SJCRH30 (cell line): ENCODE results near the gene MAN2A1. TPM values are rescaled to one million over a fixed set of nuclear protein-coding genes. Genes with fewer than 3 reads are reported as not detected.

ENCODE experiments used
- DNase-seq, 2 experiments: peaks; one replicate each; pipeline ENCODE4 v3.0.0-alpha.2; 2015 to 2020
- H3K27ac ChIP-seq: fragments of 250-450 bp; sonication (Bioruptor Pico); 2 replicates; pipeline ENCODE4 v1.5.1; 2020; ENCODE audit warnings: mild to moderate bottlenecking, moderate library complexity
- H3K27me3 ChIP-seq: fragments of 250-450 bp; sonication (Bioruptor Pico); 2 replicates; pipeline ENCODE4 v1.5.1; 2020; ENCODE audit warnings: mild to moderate bottlenecking, moderate library complexity
- H3K36me3 ChIP-seq: fragments of 250-450 bp; sonication (Bioruptor Pico); 2 replicates; pipeline ENCODE4 v1.5.1; 2020; ENCODE audit warnings: mild to moderate bottlenecking, moderate library complexity
- H3K4me1 ChIP-seq: fragments of 250-450 bp; sonication (Bioruptor Pico); 2 replicates; pipeline ENCODE4 v1.5.1; 2020; ENCODE audit warnings: mild to moderate bottlenecking, moderate library complexity
- H3K4me3 ChIP-seq: fragments of 250-450 bp; sonication (Bioruptor Pico); 2 replicates; pipeline ENCODE4 v1.5.1; 2020; ENCODE audit warnings: mild to moderate bottlenecking, moderate library complexity
- H3K9me3 ChIP-seq: fragments of 250-450 bp; sonication (Bioruptor Pico); replicated peaks from 2 replicates; pipeline ENCODE4 v1.5.1; 2020; ENCODE audit warnings: mild to moderate bottlenecking, moderate library complexity
- total RNA-seq: library from RNA; depleted of rRNA; stranded (reverse); fragments of >200 nt; shearing (Covaris generic); gene quantifications from 2 replicates; pipeline ENCODE4 v1.2.3, GENCODE V29; 2014

Gene MAN2A1
- total RNA-seq, 1 experiment from 2014 or later, result 45.8 TPM

DNA sequence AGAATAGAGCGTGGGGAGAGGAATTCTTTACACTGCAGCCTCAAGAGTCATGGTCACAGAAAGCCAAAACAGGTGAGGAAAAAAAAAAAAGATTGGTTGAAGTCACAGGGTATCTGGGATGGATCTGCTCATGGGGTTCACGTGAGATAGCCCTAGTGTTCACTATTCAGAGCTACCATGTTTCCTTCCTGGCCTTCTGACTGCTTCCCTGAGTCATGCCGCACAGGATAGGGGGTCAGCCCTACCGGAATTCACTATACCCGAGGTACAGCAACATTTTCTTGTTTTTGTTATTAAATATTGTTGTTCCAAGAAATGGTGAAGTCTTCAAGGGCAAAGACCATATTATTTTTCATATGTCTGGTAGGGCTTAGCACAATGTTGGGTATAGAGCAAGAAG is 21.5 kb upstream of the MAN2A1 start:
- no peaks in the 10 kb centered on the region for H3K4me1 ChIP-seq
- no peak overlapping the region for H3K4me3 ChIP-seq
- no peaks in the 10 kb centered on the region; the same call in 1 of the 2 replicates for H3K9me3 ChIP-seq
- no peak for DNase-seq
- no peaks in the 10 kb centered on the region for H3K36me3 ChIP-seq
- H3K27ac ChIP-seq, result no peak overlapping the region
- H3K27me3 ChIP-seq, result no peaks in the 10 kb centered on the region

DNA sequence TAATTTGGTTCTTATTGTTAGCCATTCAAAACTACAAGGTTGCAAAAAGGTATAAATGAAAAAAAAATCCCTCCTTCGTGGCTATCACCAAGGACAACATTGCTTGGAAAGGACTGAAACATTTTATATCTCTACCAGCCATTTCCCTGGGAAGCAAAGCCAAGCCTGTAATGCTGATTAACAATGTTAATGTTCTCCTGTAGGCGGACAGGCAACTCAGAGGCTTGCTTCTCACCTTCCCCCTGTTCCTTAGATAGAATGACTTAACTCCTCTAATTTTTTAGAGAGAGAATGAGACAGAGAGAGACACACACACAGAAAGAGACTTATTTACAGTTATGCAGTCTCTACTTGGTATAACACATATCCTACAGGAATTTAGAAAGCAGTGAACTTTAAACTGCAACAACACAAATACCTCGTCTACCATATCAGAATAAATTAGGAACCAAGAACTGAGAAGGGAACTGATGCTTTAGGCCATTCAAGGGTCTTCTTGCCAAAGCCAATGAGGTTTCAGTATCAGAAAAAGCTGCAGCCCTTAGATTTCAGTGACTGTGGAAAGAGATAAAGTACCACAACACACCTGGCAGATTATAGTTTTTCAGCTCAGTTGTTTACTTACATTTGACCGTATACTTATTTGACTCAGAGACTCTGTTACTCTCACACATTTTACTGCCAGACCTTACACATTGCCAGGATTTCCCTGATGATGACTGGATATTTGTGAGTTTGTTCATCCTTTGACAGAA is 20.9 kb upstream of the MAN2A1 start:
- H3K36me3 ChIP-seq, result no peaks in the 10 kb centered on the region
- H3K4me3 ChIP-seq, result no peak overlapping the region
- no peaks in the 10 kb centered on the region for H3K27me3 ChIP-seq
- no peaks in the 10 kb centered on the region for H3K4me1 ChIP-seq
- no peaks in the 10 kb centered on the region; the same call in 1 of the 2 replicates for H3K9me3 ChIP-seq
- DNase-seq, result no peak
- no peak overlapping the region for H3K27ac ChIP-seq

DNA sequence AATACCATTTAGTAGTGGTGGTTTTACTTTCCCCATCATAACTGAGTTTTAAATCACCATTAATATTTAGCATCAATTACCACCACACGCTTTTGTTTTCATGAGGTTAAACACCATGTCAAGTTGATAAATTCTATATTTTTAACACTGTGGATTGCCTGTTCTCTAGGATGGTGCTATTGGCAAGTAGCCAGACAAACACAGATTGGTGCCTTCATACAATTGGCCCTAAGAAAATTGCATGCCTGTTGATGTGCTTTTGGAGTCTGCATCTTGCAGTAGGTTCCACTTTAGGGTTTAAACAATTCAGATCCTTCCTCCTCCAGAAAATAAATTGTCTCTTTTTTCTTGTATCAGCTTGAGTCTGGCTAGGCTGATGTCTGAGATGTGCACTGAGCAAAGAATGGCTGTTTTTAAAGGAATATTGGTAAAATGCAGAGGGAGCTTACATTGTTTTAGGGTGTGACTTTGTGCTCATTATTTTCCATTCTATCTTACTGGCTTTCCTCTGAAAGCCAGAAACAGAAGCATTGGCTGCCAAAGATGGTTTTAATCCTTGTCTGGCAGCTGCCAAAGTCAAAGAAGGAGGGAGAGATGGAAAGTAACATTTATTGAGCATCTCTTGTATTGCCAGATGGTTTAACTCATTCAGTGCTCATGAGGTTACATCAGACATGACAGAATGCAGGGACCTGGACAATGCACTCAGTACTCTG is 19.6 kb upstream of the MAN2A1 start:
- no peak for DNase-seq
- H3K4me3 ChIP-seq, result no peak overlapping the region
- no peak overlapping the region for H3K27ac ChIP-seq
- no peaks in the 10 kb centered on the region for H3K4me1 ChIP-seq
- H3K36me3 ChIP-seq, result no peaks in the 10 kb centered on the region
- H3K27me3 ChIP-seq, result no peaks in the 10 kb centered on the region
- H3K9me3 ChIP-seq, result no peaks in the 10 kb centered on the region; the same call in 1 of the 2 replicates

DNA sequence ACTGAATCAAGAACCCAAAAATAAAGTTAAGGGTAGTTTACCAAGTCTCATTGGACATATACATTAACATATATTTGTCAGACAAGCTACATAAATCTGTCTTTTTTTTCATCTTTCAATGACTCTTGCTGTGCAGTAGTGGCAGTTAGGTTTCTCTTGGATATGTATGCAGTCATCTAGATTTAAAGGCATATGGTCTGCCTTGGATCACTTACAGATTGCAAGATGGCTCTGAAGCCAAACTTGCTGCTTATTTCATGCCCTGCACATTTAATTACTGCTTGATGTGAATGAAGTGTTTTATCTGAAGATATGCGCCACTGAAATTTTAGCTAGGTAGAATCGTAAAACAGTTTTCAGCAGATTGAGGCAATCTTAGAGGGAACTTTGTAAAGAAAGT is 18.6 kb upstream of the MAN2A1 start:
- no peak overlapping the region for H3K27ac ChIP-seq
- no peaks in the 10 kb centered on the region; the same call in 1 of the 2 replicates for H3K9me3 ChIP-seq
- no peak overlapping the region for H3K4me3 ChIP-seq
- no peaks in the 10 kb centered on the region for H3K27me3 ChIP-seq
- H3K4me1 ChIP-seq, result no peaks in the 10 kb centered on the region
- no peak for DNase-seq
- H3K36me3 ChIP-seq, result no peaks in the 10 kb centered on the region

DNA sequence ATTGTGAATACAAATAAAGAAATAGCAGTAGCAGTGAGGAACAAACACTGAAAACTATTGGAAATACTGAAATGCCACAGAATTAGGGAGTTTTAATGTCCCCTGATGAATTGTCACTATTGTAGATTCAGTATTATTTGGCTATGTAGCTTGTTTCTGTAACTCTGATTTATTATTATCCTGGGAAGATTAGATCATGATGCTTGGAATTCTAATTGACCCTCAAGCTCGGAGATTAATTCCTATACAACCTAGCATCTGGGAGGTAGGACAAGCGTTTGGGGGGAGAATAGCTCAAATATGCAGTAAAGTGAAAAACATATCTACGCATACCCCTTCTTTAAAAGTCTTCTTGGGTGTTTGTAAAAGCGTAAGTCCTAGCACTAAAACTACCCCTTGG is 15.1 kb upstream of the MAN2A1 start:
- H3K27me3 ChIP-seq, result no peaks in the 10 kb centered on the region
- no peaks in the 10 kb centered on the region for H3K4me1 ChIP-seq
- no peak for DNase-seq
- no peaks in the 10 kb centered on the region for H3K36me3 ChIP-seq
- H3K27ac ChIP-seq, result no peak overlapping the region
- no peaks in the 10 kb centered on the region for H3K9me3 ChIP-seq
- no peak overlapping the region for H3K4me3 ChIP-seq

DNA sequence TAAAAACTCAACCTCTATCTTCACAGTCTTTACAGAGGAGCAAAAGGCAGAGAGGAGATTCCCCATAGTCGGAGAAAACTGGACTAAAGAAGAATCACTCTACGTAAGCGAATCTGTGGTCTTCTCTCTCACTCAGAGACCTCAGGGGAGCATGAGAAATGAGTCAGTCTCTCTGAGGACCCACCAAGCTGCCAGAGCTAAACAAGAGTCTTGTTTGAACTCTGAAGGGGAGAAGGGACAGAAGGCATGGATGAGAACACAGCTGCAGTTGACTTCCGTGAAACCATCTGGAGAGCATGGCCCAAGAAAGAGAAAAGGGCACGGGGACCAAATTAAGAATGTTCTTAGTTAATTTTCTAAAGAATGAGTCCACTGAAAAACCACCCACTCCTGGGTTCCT is 12.8 kb upstream of the MAN2A1 start:
- no peak for DNase-seq
- H3K27me3 ChIP-seq, result no peaks in the 10 kb centered on the region
- no peaks in the 10 kb centered on the region for H3K9me3 ChIP-seq
- H3K4me3 ChIP-seq, result no peak overlapping the region
- no peak overlapping the region for H3K27ac ChIP-seq
- H3K4me1 ChIP-seq, result no peaks in the 10 kb centered on the region
- no peaks in the 10 kb centered on the region for H3K36me3 ChIP-seq

DNA sequence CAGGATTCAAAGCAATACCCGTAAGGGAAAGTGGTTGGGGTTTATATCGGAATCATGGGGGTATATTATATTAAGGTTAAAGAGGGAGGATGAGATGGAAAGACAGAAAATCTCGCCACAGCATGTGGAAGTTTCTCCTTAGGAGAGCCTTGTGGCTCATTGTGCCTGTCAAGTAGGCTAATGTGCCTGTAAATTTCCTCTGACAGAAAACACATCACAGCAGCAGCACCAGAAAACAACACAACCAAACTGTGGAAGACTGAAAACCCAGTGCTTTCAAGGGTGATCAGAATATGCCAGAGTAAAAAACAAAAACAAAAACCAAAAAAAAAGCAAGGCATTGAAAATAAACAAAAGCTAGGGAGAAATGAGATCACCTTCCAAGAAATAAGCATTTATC is 11.3 kb upstream of the MAN2A1 start:
- no peak for DNase-seq
- H3K4me1 ChIP-seq, result no peaks in the 10 kb centered on the region

DNA sequence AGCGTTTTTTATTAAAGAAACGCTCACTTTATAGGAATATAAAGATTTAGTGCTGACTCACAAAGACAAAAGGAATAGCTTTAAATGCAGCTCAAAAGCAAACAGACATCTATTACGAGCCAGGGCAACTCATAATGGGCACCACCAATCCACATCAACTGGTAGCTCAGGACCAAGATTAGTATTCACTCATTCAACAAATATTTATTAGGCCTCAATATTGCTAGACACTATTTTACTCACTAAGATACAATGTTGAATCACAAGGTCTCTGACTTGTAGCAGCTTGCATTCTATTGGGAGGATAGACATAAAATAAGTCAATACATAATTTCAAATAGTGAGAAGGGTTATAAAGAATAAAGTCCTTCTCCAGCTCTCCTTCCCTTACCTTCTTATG is 8.0 kb upstream of the MAN2A1 start:
- Histone ChIP-seq H3K4me1 (no peaks in the 10 kb centered on the region), H3K9me3 (no peaks in the 10 kb centered on the region), H3K27ac (no peak overlapping the region), H3K4me3 (no peak overlapping the region), H3K27me3 (no peaks in the 10 kb centered on the region), H3K36me3 (no peaks in the 10 kb centered on the region)
- no peak for DNase-seq

More for the DNA sequence above, 11.3 kb upstream of the MAN2A1 start:
- no peaks in the 10 kb centered on the region for H3K27me3 ChIP-seq
- no peak overlapping the region for H3K4me3 ChIP-seq
- H3K36me3 ChIP-seq, result no peaks in the 10 kb centered on the region
- H3K9me3 ChIP-seq, result no peaks in the 10 kb centered on the region
- no peak overlapping the region for H3K27ac ChIP-seq

DNA sequence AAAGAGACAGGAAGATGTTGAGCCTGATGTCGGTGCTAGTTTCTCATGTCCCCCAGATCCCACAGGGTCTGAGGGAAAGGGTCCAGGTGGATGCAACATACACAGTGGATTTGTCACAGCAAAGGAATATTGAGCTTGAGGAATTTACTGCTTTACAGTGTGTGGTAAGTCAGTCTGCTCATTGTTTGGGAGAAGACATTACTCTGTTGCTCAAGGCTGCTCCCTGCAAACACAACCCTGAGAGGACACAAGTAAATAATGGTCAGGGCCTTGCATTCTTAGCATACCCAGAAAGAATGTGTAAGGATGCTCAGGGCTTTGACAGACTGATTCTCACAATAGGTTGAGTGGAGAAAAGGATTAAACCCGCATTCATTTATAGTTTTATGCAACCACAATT is 7.3 kb upstream of the MAN2A1 start:
- no peak for DNase-seq
- Histone ChIP-seq H3K36me3 (no peaks in the 10 kb centered on the region), H3K4me3 (no peak overlapping the region), H3K4me1 (no peaks in the 10 kb centered on the region), H3K27me3 (no peaks in the 10 kb centered on the region), H3K9me3 (no peaks in the 10 kb centered on the region), H3K27ac (no peak overlapping the region)

DNA sequence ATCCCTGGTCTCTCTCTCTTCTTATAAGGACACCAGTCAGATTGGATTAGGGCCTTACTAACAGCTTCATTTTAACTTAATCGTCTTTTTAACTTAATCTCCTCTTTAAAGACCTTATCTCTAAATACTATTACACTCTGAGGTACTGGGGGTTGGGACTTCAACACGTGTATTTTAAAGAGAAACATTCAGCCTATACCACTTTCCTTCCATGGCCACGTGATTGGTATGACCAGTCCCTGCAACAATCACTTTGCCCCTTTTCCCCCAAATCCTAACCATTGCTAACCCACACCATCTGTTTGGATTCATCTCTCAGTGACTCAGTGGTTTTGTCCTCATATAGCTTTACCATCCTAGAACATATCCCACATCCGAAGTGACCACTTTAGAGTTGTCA is 3.8 kb upstream of the MAN2A1 start:
- DNase-seq, result no peak
- Histone ChIP-seq H3K36me3 (no peaks in the 10 kb centered on the region), H3K27me3 (no peaks in the 10 kb centered on the region), H3K4me3 (no peak overlapping the region), H3K4me1 (no peaks in the 10 kb centered on the region), H3K9me3 (no peaks in the 10 kb centered on the region), H3K27ac (no peak overlapping the region)

DNA sequence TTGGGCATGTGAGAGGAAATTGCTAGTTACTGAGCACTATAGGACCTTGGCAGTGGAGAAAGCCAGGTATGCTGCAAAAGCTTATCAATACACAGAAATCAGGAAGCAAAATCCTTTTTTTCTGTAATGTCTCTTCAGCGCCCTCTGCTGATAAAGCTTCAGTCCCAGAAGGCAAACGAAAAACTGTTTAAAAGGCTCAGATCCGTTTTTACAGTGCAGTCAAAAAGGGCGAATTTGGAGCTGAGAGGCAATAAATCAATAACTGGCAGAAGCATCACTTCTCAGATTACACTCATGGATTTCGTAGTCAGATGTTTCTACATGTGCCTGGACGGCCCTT is 1.1 kb upstream of the MAN2A1 start:
- peak overlapping the region; percentile 73 for H3K4me3 ChIP-seq
- H3K36me3 ChIP-seq, result no peaks in the 10 kb centered on the region
- H3K27ac ChIP-seq, result peak overlapping the region; percentile 80
- no peaks in the 10 kb centered on the region for H3K27me3 ChIP-seq
- peaks cover 6% of the 10 kb centered on the region; the same call in 1 of the 2 replicates for H3K4me1 ChIP-seq
- no peaks in the 10 kb centered on the region for H3K9me3 ChIP-seq
- peak; percentile 51 to 84 for DNase-seq

DNA sequence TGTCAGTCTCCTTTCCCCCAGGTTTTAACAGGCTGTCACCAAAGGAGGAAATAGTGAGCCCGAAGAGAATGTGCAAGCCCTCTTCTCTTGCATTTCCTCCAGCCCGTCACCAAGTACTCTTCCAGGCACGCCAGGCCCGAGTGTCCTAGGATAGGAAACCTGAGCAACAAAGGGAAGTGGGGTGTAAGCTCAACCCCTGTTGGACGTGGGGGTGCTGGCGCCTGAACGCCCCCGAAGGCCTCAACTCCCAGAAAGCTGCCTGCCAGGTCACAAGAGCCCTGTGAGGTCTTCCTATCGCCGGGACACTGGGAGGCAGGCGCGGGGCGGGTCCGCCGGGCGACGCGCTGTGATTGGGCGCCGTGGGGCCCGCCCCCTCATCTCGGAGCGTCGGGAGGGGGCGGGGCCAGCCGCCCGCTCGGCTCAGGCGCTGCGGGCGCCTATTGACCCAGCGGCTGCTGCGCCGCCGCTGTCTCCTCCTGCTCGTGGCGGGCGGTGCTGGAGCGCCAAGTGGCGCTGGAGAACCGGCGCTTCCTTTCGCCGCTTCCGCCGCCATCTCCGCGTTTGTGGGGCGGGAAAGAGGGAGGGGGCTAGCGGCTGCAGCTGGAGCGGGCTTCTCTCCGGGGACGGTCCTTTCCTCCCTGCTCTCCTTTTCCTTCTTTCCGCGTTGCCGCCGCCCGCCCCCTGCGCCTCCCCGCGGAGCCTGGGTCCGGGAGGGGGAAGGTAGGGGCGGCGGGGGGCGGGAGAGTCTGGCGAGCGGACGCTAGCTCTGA is 572 bp upstream of the MAN2A1 start:
- H3K36me3 ChIP-seq, result no peaks in the 10 kb centered on the region
- peak overlapping the region; percentile 73 for H3K4me3 ChIP-seq
- H3K27ac ChIP-seq, result peak overlapping the region; percentile 80
- no peaks in the 10 kb centered on the region for H3K27me3 ChIP-seq
- H3K4me1 ChIP-seq, result peaks cover 6% of the 10 kb centered on the region; the same call in 1 of the 2 replicates
- H3K9me3 ChIP-seq, result no peaks in the 10 kb centered on the region
- peak; percentile 88 to 95 for DNase-seq

DNA sequence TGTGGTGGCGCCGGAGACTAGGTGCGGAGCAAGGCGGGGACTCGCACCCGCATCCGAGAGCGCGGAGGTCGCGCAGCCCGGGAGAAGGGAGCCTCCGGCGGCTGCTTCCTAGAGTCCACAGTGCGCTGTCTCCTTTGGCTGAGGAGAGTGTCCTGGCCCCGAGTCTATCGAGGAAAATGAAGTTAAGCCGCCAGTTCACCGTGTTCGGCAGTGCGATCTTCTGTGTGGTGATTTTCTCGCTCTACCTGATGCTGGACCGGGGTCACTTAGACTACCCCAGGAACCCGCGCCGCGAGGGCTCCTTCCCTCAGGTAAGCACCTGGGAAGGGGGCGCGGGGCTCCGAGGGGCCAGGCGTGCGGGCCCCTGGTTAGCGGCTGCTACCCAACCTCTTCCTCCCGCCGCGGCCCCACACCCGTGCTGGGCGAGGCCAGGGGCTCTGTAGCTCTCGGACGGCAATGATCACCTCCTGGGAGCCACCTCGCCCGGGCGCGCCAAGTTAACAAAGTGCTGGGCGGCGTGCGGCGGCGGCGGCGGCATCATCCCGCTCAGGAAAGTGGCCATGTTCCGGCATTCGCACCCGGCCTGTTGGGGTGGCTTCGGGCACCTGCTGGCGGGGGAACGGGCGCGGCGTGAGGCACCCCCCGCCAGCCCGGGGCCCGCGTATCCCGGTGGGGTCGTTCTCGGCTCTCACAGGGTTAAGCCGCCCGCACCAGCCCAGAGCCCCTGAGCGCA is 681 bp downstream of the MAN2A1 start:
- Histone ChIP-seq H3K27me3 (no peaks in the 10 kb centered on the region), H3K4me3 (peak overlapping the region; percentile 73)
- DNase-seq, result peak; percentile 61 to 72

DNA sequence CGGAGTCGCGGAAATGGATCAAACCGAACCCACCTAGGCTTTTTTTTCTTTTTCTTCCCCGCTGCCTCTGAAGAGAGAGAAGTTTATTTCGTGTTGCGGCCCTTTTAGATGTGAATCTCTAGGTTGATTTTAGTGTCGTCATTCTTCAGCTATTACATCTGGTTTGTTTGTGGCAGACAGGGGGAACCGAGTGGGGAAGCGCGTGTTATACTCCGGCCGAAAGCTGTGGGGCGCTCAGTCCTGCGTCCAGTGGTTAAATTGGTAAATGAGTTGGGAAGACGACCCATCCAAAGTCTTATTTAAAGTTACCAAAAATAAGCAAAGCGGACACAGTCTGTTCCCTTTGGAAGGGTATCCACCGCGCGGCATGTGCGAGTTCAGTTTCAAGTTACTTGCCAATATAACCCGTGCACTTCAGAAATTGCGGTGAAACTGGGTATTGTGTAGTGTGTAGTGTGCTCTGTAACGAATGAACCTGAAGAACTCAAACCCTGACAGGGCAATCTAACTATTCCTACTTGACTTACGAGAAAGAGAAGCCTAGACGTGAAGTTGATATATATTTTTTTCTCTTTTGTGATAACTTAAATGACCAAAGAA is 1.3 kb downstream of the MAN2A1 start:
- Histone ChIP-seq H3K4me1 (peaks cover 6% of the 10 kb centered on the region; the same call in 1 of the 2 replicates), H3K27ac (peak overlapping the region; percentile 80), H3K36me3 (no peaks in the 10 kb centered on the region), H3K27me3 (no peaks in the 10 kb centered on the region), H3K9me3 (no peaks in the 10 kb centered on the region), H3K4me3 (peak overlapping the region; percentile 73)
- peak; percentile 69 to 83 for DNase-seq

More for the DNA sequence above, 681 bp downstream of the MAN2A1 start:
- peak overlapping the region; percentile 80 for H3K27ac ChIP-seq
- H3K36me3 ChIP-seq, result no peaks in the 10 kb centered on the region
- no peaks in the 10 kb centered on the region for H3K9me3 ChIP-seq
- peaks cover 6% of the 10 kb centered on the region; the same call in 1 of the 2 replicates for H3K4me1 ChIP-seq
